ENCODE measurements around the gene MMP2. TPM values are rescaled to one million over a fixed set of nuclear protein-coding genes. Genes with fewer than 3 reads are reported as not detected.

MMP2 gene
- total and polyA plus RNA-seq, 2 experiments from 2014 or later = 25.6 to 43.8 TPM

DNA sequence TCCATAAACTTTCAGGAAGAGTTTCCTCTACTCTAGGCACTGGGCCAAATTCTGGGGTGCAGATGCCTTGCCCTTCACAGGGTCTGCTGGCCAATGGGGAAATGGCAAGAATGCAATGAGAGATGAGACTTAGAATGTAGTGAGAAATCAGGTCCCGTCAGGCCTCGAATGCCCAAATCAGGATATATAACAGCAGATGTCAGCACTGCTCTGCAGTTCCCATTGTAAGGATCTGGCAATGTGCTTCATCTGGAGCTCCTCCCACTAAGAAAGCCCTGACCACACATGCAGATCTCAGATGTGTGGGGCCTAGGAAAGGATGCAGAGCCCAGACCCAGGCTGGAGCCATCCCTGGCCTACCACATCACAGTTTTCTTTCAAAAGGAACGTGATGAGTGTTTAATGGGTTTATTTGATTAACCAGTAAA lies 16.0 kb downstream of the MMP2 start:
- Histone ChIP-seq H4K20me1 (replicated peaks; ENCODE audit: insufficient read depth) (no peaks in the 10 kb centered on the region; the same call in 1 of the 2 replicates), H3K79me2 (replicated peaks; ENCODE audit: insufficient read depth) (no peaks in the 10 kb centered on the region), H3K27ac (ENCODE audit: low read depth) (no peak overlapping the region), H3K4me2 (no peak overlapping the region), H3K27me3 (ENCODE audit: insufficient read depth) (no peaks in the 10 kb centered on the region), H3K9me2 (ENCODE audit: insufficient read depth) (no peaks in the 10 kb centered on the region), H3K36me3 (ENCODE audit: insufficient read depth) (no peaks in the 10 kb centered on the region), H2AFZ (no peak overlapping the region), H3K4me3 (no peak overlapping the region), H3K4me1 (ENCODE audit: insufficient read depth) (peaks cover 8% of the 10 kb centered on the region), H3F3A (replicated peaks; ENCODE audit: low read depth) (no peaks in the 10 kb centered on the region)
- H3K27me3 Mint-ChIP-seq (ENCODE audit: insufficient read depth, low read depth, poor library complexity) = peaks cover 5% of the 10 kb centered on the region
- ATAC-seq (peak; percentile 84), DNase-seq (ENCODE audit: low spot score) (peak; percentile 37)
- TF ChIP-seq NANOG (IDR thresholded peaks at IDR 0.05; ENCODE audit: borderline replicate concordance) = no peak
- TF ChIP-seq, protein P1, sequence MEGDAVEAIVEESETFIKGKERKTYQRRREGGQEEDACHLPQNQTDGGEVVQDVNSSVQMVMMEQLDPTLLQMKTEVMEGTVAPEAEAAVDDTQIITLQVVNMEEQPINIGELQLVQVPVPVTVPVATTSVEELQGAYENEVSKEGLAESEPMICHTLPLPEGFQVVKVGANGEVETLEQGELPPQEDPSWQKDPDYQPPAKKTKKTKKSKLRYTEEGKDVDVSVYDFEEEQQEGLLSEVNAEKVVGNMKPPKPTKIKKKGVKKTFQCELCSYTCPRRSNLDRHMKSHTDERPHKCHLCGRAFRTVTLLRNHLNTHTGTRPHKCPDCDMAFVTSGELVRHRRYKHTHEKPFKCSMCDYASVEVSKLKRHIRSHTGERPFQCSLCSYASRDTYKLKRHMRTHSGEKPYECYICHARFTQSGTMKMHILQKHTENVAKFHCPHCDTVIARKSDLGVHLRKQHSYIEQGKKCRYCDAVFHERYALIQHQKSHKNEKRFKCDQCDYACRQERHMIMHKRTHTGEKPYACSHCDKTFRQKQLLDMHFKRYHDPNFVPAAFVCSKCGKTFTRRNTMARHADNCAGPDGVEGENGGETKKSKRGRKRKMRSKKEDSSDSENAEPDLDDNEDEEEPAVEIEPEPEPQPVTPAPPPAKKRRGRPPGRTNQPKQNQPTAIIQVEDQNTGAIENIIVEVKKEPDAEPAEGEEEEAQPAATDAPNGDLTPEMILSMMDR (conservative IDR thresholded peaks at IDR 0.05; ENCODE audit: low read depth in 2 of 2) = peak in 1 of 2 experiments; percentile 40; a peak in 2 of 4 replicates
- peaks cover 18% of the 10 kb centered on the region; the same call in 2 of the 3 replicates for H3K4me1 Mint-ChIP-seq
- H3K36me3 Mint-ChIP-seq (ENCODE audit: low read depth) = peaks cover 17% of the 10 kb centered on the region
- no peak overlapping the region for H3K4me3 Mint-ChIP-seq
- no peak overlapping the region for H3K27ac Mint-ChIP-seq
- no peaks in the 10 kb centered on the region for H3K9me3 Mint-ChIP-seq

GRCh38 chr16:55495616-55496289 lies 16.8 kb downstream of the MMP2 start:
- Histone ChIP-seq H3K27ac (ENCODE audit: low read depth) (no peak overlapping the region), H3K4me1 (ENCODE audit: insufficient read depth) (peaks cover 8% of the 10 kb centered on the region), H3K4me2 (no peak overlapping the region), H3K27me3 (ENCODE audit: insufficient read depth) (no peaks in the 10 kb centered on the region), H3K36me3 (ENCODE audit: insufficient read depth) (no peaks in the 10 kb centered on the region), H3K79me2 (replicated peaks; ENCODE audit: insufficient read depth) (no peaks in the 10 kb centered on the region), H2AFZ (no peak overlapping the region), H3K4me3 (no peak overlapping the region), H3K9me2 (ENCODE audit: insufficient read depth) (no peaks in the 10 kb centered on the region), H3F3A (replicated peaks; ENCODE audit: low read depth) (no peaks in the 10 kb centered on the region), H4K20me1 (replicated peaks; ENCODE audit: insufficient read depth) (no peaks in the 10 kb centered on the region; the same call in 1 of the 2 replicates)
- H3K9me3 Mint-ChIP-seq = no peaks in the 10 kb centered on the region
- ATAC-seq = peak; percentile 45
- peaks cover 5% of the 10 kb centered on the region for H3K27me3 Mint-ChIP-seq (ENCODE audit: insufficient read depth, low read depth, poor library complexity)
- no peak overlapping the region for H3K4me3 Mint-ChIP-seq
- peaks cover 17% of the 10 kb centered on the region for H3K36me3 Mint-ChIP-seq (ENCODE audit: low read depth)
- TF ChIP-seq EZH2 (IDR thresholded peaks at IDR 0.05; ENCODE audit: low read depth, unreplicated experiment) = no peak
- no peak for TF ChIP-seq CREB1 (CRISPR knock-in tag; IDR thresholded peaks at IDR 0.05; ENCODE audit: low read depth)
- TF ChIP-seq REST (IDR thresholded peaks at IDR 0.05; ENCODE audit: unreplicated experiment) = no peak
- TF ChIP-seq ETS1 (IDR thresholded peaks at IDR 0.05) = no peak
- TF ChIP-seq ZNF331 (CRISPR knock-in tag; IDR thresholded peaks at IDR 0.05; ENCODE audit: low read depth) = no peak
- TF ChIP-seq ZNF114 (CRISPR knock-in tag; IDR thresholded peaks at IDR 0.05) = no peak
- peak; percentile 43 for DNase-seq (ENCODE audit: low spot score)
- H3K4me1 Mint-ChIP-seq = peaks cover 18% of the 10 kb centered on the region; the same call in 2 of the 3 replicates
- H3K27ac Mint-ChIP-seq = no peak overlapping the region; the same call in 1 of the 2 replicates

All from GM23338 (cell line).